Spinal cord (tissue), 10 donors: ENCODE data around the gene CHI3L2. TPM values are rescaled to one million over a fixed set of nuclear protein-coding genes. Genes with fewer than 3 reads are reported as not detected.

ENCODE experiments used
- DNase-seq, 6 donors: peaks; one replicate each; pipeline versions ENCODE4 v3.0.0 to v3.0.0-alpha.2; 2013 to 2015; ENCODE audit warnings: low spot score in 6 of 6, low read depth in 4 of 6
- H3K27ac ChIP-seq: one replicate; pipeline ENCODE4 v1.5.1; 2013; ENCODE audit warnings: low read depth, low read length, control low read depth
- H3K27me3 ChIP-seq: one replicate; pipeline ENCODE4 v1.6.1; 2013; ENCODE audit warnings: low read length; ENCODE audit not compliant: control insufficient read depth, insufficient read depth
- H3K36me3 ChIP-seq: one replicate; pipeline ENCODE4 v1.6.1; 2013; ENCODE audit warnings: low read length; ENCODE audit not compliant: control insufficient read depth, insufficient read depth
- H3K4me1 ChIP-seq: one replicate; pipeline ENCODE4 v1.6.1; 2013; ENCODE audit warnings: low read length; ENCODE audit not compliant: control insufficient read depth, insufficient read depth
- H3K4me3 ChIP-seq: one replicate; pipeline ENCODE4 v1.5.1; 2013; ENCODE audit warnings: low read depth, low read length, control low read depth
- H3K9me3 ChIP-seq: one replicate; pipeline ENCODE4 v1.6.1; 2013; ENCODE audit warnings: low read length; ENCODE audit not compliant: control insufficient read depth, insufficient read depth
- WGBS: methylation state at CpG from one replicate; pipeline ENCODE4 v1.1.5; 2013; ENCODE audit warnings: missing lambda C conversion rate; ENCODE audit not compliant: insufficient coverage; 5-methylcytosine and 5-hydroxymethylcytosine counted together
- polyA plus RNA-seq, 2 donors: library from polyadenylated mRNA; unstranded; fragments of 120-200 nt; gene quantifications; one replicate each; pipeline ENCODE4 v1.2.1, GENCODE V29; 2013; ENCODE audit not compliant: insufficient read length in 2 of 2
- total RNA-seq, 2 donors: library from RNA; depleted of rRNA in 1 of 2; stranded (reverse); fragments of 120-200 nt in 1 of 2; fragments of >200 nt in 1 of 2; gene quantifications; one replicate each; pipeline versions ENCODE4 v1.2.3 to v1.2.4, GENCODE V29; 2013 to 2014
- donor health status: healthy.

CHI3L2 gene
- total and polyA plus RNA-seq, 4 donors = 0.47 to 0.94 (median 0.89) TPM; not detected in 1

- Histone ChIP-seq H3K4me3 (no peak overlapping the region), H3K27ac (no peak overlapping the region), H3K36me3 (no peaks in the 10 kb centered on the region), H3K4me1 (no peaks in the 10 kb centered on the region), H3K27me3 (no peaks in the 10 kb centered on the region), H3K9me3 (no peaks in the 10 kb centered on the region)
- 67% methylated on average over 2 of the region's 3 CpGs for WGBS
- DNase-seq = no peak
Observed at GRCh38 chr1:111193712-111194480, 33.6 kb upstream of the CHI3L2 start.

GRCh38 chr1:111195002-111195684, 32.4 kb upstream of the CHI3L2 start:
- H3K9me3 ChIP-seq = no peaks in the 10 kb centered on the region
- H3K27ac ChIP-seq = no peak overlapping the region
- DNase-seq = peak in 1 of 6 donors; percentile 27
- peaks cover under 1% of the 10 kb centered on the region for H3K27me3 ChIP-seq
- no peaks in the 10 kb centered on the region for H3K36me3 ChIP-seq
- no peak overlapping the region for H3K4me3 ChIP-seq
- H3K4me1 ChIP-seq = no peaks in the 10 kb centered on the region
- 76% methylated on average over 3 of the region's 4 CpGs for WGBS

GRCh38 chr1:111196213-111196612, 31.3 kb upstream of the CHI3L2 start:
- Histone ChIP-seq H3K36me3 (no peaks in the 10 kb centered on the region), H3K27me3 (peaks cover 2% of the 10 kb centered on the region), H3K9me3 (no peaks in the 10 kb centered on the region), H3K4me1 (no peaks in the 10 kb centered on the region), H3K4me3 (no peak overlapping the region), H3K27ac (no peak overlapping the region)
- DNase-seq = no peak
- 72% methylated on average over 2 of the region's 2 CpGs for WGBS

- 63% methylated on average over 4 of the region's 6 CpGs for WGBS
- Histone ChIP-seq H3K27me3 (peaks cover 9% of the 10 kb centered on the region), H3K36me3 (no peaks in the 10 kb centered on the region), H3K9me3 (no peaks in the 10 kb centered on the region), H3K27ac (no peak overlapping the region), H3K4me1 (no peaks in the 10 kb centered on the region), H3K4me3 (no peak overlapping the region)
- no peak for DNase-seq
Observed at GRCh38 chr1:111197598-111198284, 29.8 kb upstream of the CHI3L2 start.

GRCh38 chr1:111198836-111199235, 28.7 kb upstream of the CHI3L2 start:
- no peak overlapping the region for H3K27ac ChIP-seq
- no peaks in the 10 kb centered on the region for H3K9me3 ChIP-seq
- H3K4me1 ChIP-seq = peaks cover 5% of the 10 kb centered on the region
- no peaks in the 10 kb centered on the region for H3K36me3 ChIP-seq
- no peak for DNase-seq
- WGBS = 86% methylated on average over 1 of the region's 5 CpGs
- H3K27me3 ChIP-seq = peaks cover 19% of the 10 kb centered on the region
- no peak overlapping the region for H3K4me3 ChIP-seq

- Histone ChIP-seq H3K36me3 (no peaks in the 10 kb centered on the region), H3K4me1 (peaks cover 7% of the 10 kb centered on the region)
Observed at GRCh38 chr1:111199329-111199728, 28.2 kb upstream of the CHI3L2 start.

GRCh38 chr1:111199881-111200801, 27.4 kb upstream of the CHI3L2 start, which contains the start of gene DENND2D:
DENND2D (minus strand) TSS chr1:111200646; CDS start chr1:111200459, 187 bp downstream.
- peaks cover 32% of the 10 kb centered on the region for H3K27me3 ChIP-seq
- H3K36me3 ChIP-seq = no peaks in the 10 kb centered on the region
- WGBS = 93% methylated on average over 17 of the region's 17 CpGs
- no peaks in the 10 kb centered on the region for H3K9me3 ChIP-seq
- H3K4me1 ChIP-seq = peaks cover 10% of the 10 kb centered on the region
- no peak within 1 kb of the TSS for H3K4me3 ChIP-seq
- DNase-seq = peak in 1 of 6 donors; percentile 5
- no peak within 1 kb of the TSS for H3K27ac ChIP-seq

More at GRCh38 chr1:111199329-111199728, 28.2 kb upstream of the CHI3L2 start:
- H3K4me3 ChIP-seq = no peak overlapping the region
- no peak overlapping the region for H3K27ac ChIP-seq
- H3K27me3 ChIP-seq = peaks cover 24% of the 10 kb centered on the region
- H3K9me3 ChIP-seq = no peaks in the 10 kb centered on the region
- DNase-seq = no peak
- WGBS = 68% methylated on average over 2 of the region's 3 CpGs

GRCh38 chr1:111200802-111201161, 26.7 kb upstream of the CHI3L2 start:
- Histone ChIP-seq H3K9me3 (no peaks in the 10 kb centered on the region), H3K27me3 (peaks cover 33% of the 10 kb centered on the region), H3K27ac (no peak overlapping the region), H3K4me3 (no peak overlapping the region), H3K4me1 (peaks cover 10% of the 10 kb centered on the region), H3K36me3 (no peaks in the 10 kb centered on the region)
- DNase-seq = no peak
- WGBS = 53% methylated on average over 3 of the region's 3 CpGs
